ENCODE measurements around the gene PPP1R12B.

DNA sequence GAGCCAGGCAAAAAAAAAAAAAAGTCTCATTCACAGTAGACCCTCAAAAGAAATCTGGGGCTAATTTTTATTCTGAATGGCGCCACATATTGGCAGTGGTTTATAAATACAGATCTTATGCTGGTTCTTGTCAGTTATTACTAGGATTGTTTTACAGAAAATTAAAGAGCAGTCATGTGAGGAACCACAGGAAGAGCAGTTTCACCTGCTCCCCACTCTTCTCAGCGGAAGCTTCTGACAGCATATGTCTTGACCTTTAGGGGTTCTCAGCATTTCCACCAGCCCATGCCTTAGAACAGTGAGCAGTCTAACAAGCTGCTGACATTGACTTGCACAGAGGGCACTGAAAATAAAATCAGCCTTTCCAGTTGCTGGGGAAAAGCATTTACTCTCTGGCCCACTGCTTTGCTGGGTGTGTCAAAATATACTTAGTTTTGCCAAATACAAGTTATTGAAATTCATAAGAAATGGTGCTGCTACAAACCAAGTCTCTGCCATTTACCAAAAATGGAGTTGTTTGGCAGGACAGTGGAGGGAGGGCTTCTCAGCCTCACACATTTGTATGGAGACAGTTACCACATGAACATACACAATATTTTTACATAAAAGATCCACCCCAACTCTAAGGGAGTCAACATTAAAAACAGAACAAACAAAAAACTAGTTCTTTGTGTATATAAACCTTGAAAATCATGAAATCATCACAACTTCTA, 217.5 kb downstream of the PPP1R12B start:
- TF ChIP-seq ZNF335 (tag by site-specific recombination; conservative IDR thresholded peaks at IDR 0.05): no peak
- TF ChIP-seq, protein P1, sequence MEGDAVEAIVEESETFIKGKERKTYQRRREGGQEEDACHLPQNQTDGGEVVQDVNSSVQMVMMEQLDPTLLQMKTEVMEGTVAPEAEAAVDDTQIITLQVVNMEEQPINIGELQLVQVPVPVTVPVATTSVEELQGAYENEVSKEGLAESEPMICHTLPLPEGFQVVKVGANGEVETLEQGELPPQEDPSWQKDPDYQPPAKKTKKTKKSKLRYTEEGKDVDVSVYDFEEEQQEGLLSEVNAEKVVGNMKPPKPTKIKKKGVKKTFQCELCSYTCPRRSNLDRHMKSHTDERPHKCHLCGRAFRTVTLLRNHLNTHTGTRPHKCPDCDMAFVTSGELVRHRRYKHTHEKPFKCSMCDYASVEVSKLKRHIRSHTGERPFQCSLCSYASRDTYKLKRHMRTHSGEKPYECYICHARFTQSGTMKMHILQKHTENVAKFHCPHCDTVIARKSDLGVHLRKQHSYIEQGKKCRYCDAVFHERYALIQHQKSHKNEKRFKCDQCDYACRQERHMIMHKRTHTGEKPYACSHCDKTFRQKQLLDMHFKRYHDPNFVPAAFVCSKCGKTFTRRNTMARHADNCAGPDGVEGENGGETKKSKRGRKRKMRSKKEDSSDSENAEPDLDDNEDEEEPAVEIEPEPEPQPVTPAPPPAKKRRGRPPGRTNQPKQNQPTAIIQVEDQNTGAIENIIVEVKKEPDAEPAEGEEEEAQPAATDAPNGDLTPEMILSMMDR (tag by site-specific recombination; IDR thresholded peaks at IDR 0.05): no peak
- TF ChIP-seq ZFP37 (tag by site-specific recombination; IDR thresholded peaks at IDR 0.05): no peak
- TF ChIP-seq GLIS1 (tag by site-specific recombination; IDR thresholded peaks at IDR 0.05): no peak
- no peak for TF ChIP-seq ZNF202 (tag by site-specific recombination; IDR thresholded peaks at IDR 0.05; ENCODE audit: borderline replicate concordance)
